HG03342 (cell line): Measurements from ENCODE around the gene RUVBL2.
"Not testable (repeated sequence)": the region's sequence is repeated elsewhere in the genome, so short reads cannot be mapped to it uniquely, and the experiment has no call there.

Experiments
- ATAC-seq: cut with Tn5 transposase; IDR thresholded peaks from one replicate; pipeline ENCODE4 v1.9.1; 2021; ENCODE audit warnings: mild to moderate bottlenecking, moderate library complexity; ENCODE audit not compliant: unreplicated experiment

The RUVBL2 gene

GRCh38 chr19:49038557-49039276, 45.0 kb downstream of the RUVBL2 start:
- not testable (repeated sequence) for ATAC-seq

- not testable (repeated sequence) for ATAC-seq
Observed at GRCh38 chr19:49039736-49040135, 46.0 kb downstream of the RUVBL2 start.

GRCh38 chr19:49042177-49042576, 48.5 kb downstream of the RUVBL2 start:
- no peak for ATAC-seq

- ATAC-seq: not testable (repeated sequence)
Observed at GRCh38 chr19:49042666-49043065, 49.0 kb downstream of the RUVBL2 start.

GRCh38 chr19:49043548-49043947, 49.9 kb downstream of the RUVBL2 start, which contains the start of gene CGB5:
Gene CGB5, plus strand, starts transcription at chr19:49043848. Its CDS starts 362 bp downstream, at chr19:49044210.
- not testable (repeated sequence) for ATAC-seq

- ATAC-seq: not testable (repeated sequence)
Observed at GRCh38 chr19:49049011-49049410, 55.3 kb downstream of the RUVBL2 start, which contains the start of gene CGB8. Gene CGB8, minus strand, starts transcription at chr19:49049111. Its CDS starts 372 bp downstream, at chr19:49048739.

GRCh38 chr19:49049834-49050233, 56.1 kb downstream of the RUVBL2 start:
- not testable (repeated sequence) for ATAC-seq

GRCh38 chr19:49050376-49051033, 56.8 kb downstream of the RUVBL2 start:
- ATAC-seq: not testable (repeated sequence)

GRCh38 chr19:49056101-49056901, 62.6 kb downstream of the RUVBL2 start:
- no peak for ATAC-seq

- ATAC-seq: not testable (repeated sequence)
Observed at GRCh38 chr19:49056902-49057596, 63.4 kb downstream of the RUVBL2 start.

GRCh38 chr19:49057636-49058234, 64.0 kb downstream of the RUVBL2 start, which contains the start of gene CGB7:
Gene CGB7, minus strand, starts transcription at chr19:49057749. Its CDS starts 2,374 bp downstream, at chr19:49055375.
- ATAC-seq: no peak

GRCh38 chr19:49058562-49058961, 64.9 kb downstream of the RUVBL2 start:
- ATAC-seq: no peak

- no peak for ATAC-seq
Observed at GRCh38 chr19:49059053-49059452, 65.4 kb downstream of the RUVBL2 start.

- ATAC-seq: no peak
Observed at GRCh38 chr19:49061000-49061399, 67.3 kb downstream of the RUVBL2 start.

- ATAC-seq: no peak
Observed at GRCh38 chr19:49061445-49061844, 67.8 kb downstream of the RUVBL2 start.

- no peak for ATAC-seq
Observed at GRCh38 chr19:49064029-49064629, 70.4 kb downstream of the RUVBL2 start.

GRCh38 chr19:49064768-49065611, 71.3 kb downstream of the RUVBL2 start, which contains the start of gene NTF4:
Gene NTF4, minus strand, starts transcription at chr19:49064818. Its CDS starts 2,821 bp downstream, at chr19:49061997.
- no peak for ATAC-seq
